A673 (cell line): ENCODE measurements around the gene LNPEP. TPM values are rescaled to one million over a fixed set of nuclear protein-coding genes. Genes with fewer than 3 reads are reported as not detected.
"Not testable (repeated sequence)": the region's sequence is repeated elsewhere in the genome, so short reads cannot be mapped to it uniquely, and the experiment has no call there.

Experiments used
- BruUV-seq: library from RNA; stranded (reverse); fragments of 400-500 nt; replicated peaks from 2 replicates; lab custom pipeline; 2021; lab: Mats Ljungman, UMichigan
- CTCF ChIA-PET: fragments of 300-600 bp; sonication (Branson Sonifier 250); formaldehyde crosslinking; loops from one replicate; lab custom pipeline; 2022; ENCODE audit warnings: antibody characterized with exemption; lab: Charles Lee
- POLR2A ChIA-PET: fragments of 300-600 bp; sonication (Branson Sonifier 250); formaldehyde crosslinking; loops from one replicate; lab custom pipeline; 2022; ENCODE audit warnings: antibody characterized with exemption; ENCODE audit not compliant: low non-redundant PET; lab: Charles Lee
- DNase-seq: peaks from one replicate; pipeline ENCODE4 v3.0.0-alpha.2; 2015; ENCODE audit warnings: low spot score
- H3K27ac ChIP-seq: fragments of 200-600 bp; sonication (generic); 2 replicates; pipeline ENCODE4 v1.5.1; 2016; ENCODE audit warnings: mixed run types, low read depth, mild to moderate bottlenecking, mixed read lengths, antibody characterized with exemption, low read length; ENCODE audit not compliant: poor library complexity, severe bottlenecking
- H3K27me3 ChIP-seq: fragments of 200-600 bp; sonication (generic); replicated peaks from 2 replicates; pipeline ENCODE4 v1.6.1; 2017; ENCODE audit warnings: mixed run types, low read depth, mild to moderate bottlenecking, mixed read lengths, antibody characterized with exemption, low read length; ENCODE audit not compliant: insufficient read depth, poor library complexity
- H3K36me3 ChIP-seq: fragments of 200-600 bp; sonication (generic); 2 replicates; pipeline ENCODE4 v1.6.1; 2016; ENCODE audit warnings: mixed run types, mild to moderate bottlenecking, mixed read lengths, antibody characterized with exemption, low read length; ENCODE audit not compliant: insufficient read depth, poor library complexity, severe bottlenecking
- H3K4me1 ChIP-seq: fragments of 200-600 bp; sonication (generic); 2 replicates; pipeline ENCODE4 v1.6.1; 2017; ENCODE audit warnings: mixed run types, mild to moderate bottlenecking, mixed read lengths, antibody characterized with exemption, low read length; ENCODE audit not compliant: insufficient read depth, poor library complexity, severe bottlenecking
- H3K4me3 ChIP-seq: fragments of 200-600 bp; sonication (generic); 2 replicates; pipeline ENCODE4 v1.5.1; 2016; ENCODE audit warnings: low read depth, mixed run types, mild to moderate bottlenecking, mixed read lengths, low read length; ENCODE audit not compliant: poor library complexity, severe bottlenecking
- H3K9me3 ChIP-seq: fragments of 200-600 bp; sonication (generic); 2 replicates; pipeline ENCODE4 v1.6.1; 2016; ENCODE audit warnings: mixed run types, low read depth, mild to moderate bottlenecking, mixed read lengths, antibody characterized with exemption, low read length; ENCODE audit not compliant: poor library complexity, severe bottlenecking
- EZH2 ChIP-seq: fragments of 200-600 bp; sonication (generic); IDR thresholded peaks from 2 replicates; pipeline ENCODE4 v1.6.1; 2017; ENCODE audit warnings: borderline replicate concordance, low read depth, mild to moderate bottlenecking, mixed read lengths, antibody characterized with exemption, low read length; ENCODE audit not compliant: poor library complexity, severe bottlenecking
- intact Hi-C: fragments of 100-400 bp; cut with micrococcal nuclease; formaldehyde crosslinking; loops from one replicate; pipeline ENCODE4 v1.10.0; 2022; ENCODE audit not compliant: unreplicated experiment
- total RNA-seq: library from RNA; stranded (reverse); gene quantifications from 2 replicates; pipeline ENCODE4 v1.2.3, GENCODE V29; 2021
- TF ChIP-seq, protein P1 (sequence below): fragments of 300-800, 200-600 bp; sonication (generic); conservative IDR thresholded peaks from 2 replicates; pipeline ENCODE4 v1.5.1; 2017; ENCODE audit warnings: low read depth, mild to moderate bottlenecking, antibody characterized with exemption, low read length, moderate library complexity, mixed read lengths

The LNPEP gene
- total RNA-seq, 1 experiment from 2014 or later = 10.3 TPM

DNA sequence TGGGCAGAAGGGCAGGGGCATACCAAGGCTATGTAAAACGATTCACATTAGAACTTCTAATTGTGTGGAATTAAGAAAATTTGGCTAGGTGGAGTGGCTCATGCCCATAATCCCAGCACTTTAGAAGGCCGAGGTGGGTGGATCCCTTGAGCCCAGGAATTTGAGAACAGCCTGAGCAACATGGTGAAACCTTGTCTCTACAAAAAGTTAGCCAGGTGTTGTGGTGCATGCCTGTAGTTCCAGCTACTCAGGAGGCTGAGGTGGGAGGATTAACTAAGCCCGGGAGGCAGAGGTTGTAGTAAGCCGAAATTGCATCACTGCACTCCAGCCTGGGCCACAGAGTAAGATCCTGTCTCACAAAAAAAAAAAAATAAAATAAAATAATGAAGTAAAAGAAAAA is 141.4 kb downstream of the LNPEP start:
- BruUV-seq = no TSS peak
- intact Hi-C loops = no loop called here
- H3K9me3 ChIP-seq = no peaks in the 10 kb centered on the region
- ChIA-PET POLR2A (no interaction called here), CTCF (no interaction called here)
- H3K36me3 ChIP-seq = no peaks in the 10 kb centered on the region
- no peak overlapping the region for H3K27ac ChIP-seq
- no peaks in the 10 kb centered on the region for H3K4me1 ChIP-seq
- no peak for TF ChIP-seq EZH2
- TF ChIP-seq, protein P1, sequence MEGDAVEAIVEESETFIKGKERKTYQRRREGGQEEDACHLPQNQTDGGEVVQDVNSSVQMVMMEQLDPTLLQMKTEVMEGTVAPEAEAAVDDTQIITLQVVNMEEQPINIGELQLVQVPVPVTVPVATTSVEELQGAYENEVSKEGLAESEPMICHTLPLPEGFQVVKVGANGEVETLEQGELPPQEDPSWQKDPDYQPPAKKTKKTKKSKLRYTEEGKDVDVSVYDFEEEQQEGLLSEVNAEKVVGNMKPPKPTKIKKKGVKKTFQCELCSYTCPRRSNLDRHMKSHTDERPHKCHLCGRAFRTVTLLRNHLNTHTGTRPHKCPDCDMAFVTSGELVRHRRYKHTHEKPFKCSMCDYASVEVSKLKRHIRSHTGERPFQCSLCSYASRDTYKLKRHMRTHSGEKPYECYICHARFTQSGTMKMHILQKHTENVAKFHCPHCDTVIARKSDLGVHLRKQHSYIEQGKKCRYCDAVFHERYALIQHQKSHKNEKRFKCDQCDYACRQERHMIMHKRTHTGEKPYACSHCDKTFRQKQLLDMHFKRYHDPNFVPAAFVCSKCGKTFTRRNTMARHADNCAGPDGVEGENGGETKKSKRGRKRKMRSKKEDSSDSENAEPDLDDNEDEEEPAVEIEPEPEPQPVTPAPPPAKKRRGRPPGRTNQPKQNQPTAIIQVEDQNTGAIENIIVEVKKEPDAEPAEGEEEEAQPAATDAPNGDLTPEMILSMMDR = no peak
- DNase-seq = no peak
- H3K4me3 ChIP-seq = no peak overlapping the region
- H3K27me3 ChIP-seq = no peaks in the 10 kb centered on the region

- ChIA-PET CTCF (no interaction called here), POLR2A (no interaction called here)
- DNase-seq = no peak
- no peaks in the 10 kb centered on the region for H3K36me3 ChIP-seq
- no peak overlapping the region for H3K4me3 ChIP-seq
- no TSS peak for BruUV-seq
- TF ChIP-seq, protein P1 = no peak
- no peak for TF ChIP-seq EZH2
- H3K4me1 ChIP-seq = no peaks in the 10 kb centered on the region
- H3K27me3 ChIP-seq = no peaks in the 10 kb centered on the region
- intact Hi-C loops = no loop called here
- no peak overlapping the region for H3K27ac ChIP-seq
- H3K9me3 ChIP-seq = no peaks in the 10 kb centered on the region
These were observed 143.3 kb downstream of the LNPEP start for GRCh38 chr5:97078958-97079743.

GRCh38 chr5:97084782-97085458 is 149.0 kb downstream of the LNPEP start:
- H3K4me1 ChIP-seq, CTCF ChIA-PET, BruUV-seq, H3K9me3 ChIP-seq, intact Hi-C loops, H3K4me3 ChIP-seq, H3K27ac ChIP-seq, H3K27me3 ChIP-seq, H3K36me3 ChIP-seq, POLR2A ChIA-PET, DNase-seq: not testable (repeated sequence)
